Upper lobe of left lung (tissue), 4 donors: ENCODE measurements around the gene ELK3.

ENCODE experiments used
- CTCF ChIP-seq, 6 experiments: fragments of 450-650 bp in 4 of 6; fragments of 200-600 bp in 2 of 6; sonication (generic) in 2 of 6; IDR thresholded peaks; one replicate each; pipeline ENCODE4 v1.5.1; 2016 to 2019; ENCODE audit warnings: antibody characterized with exemption in 6 of 6
- POLR2A ChIP-seq, 4 donors: fragments of 450-650 bp; IDR thresholded peaks; one replicate each; pipeline ENCODE4 v1.5.1; 2016 to 2017; ENCODE audit warnings: antibody characterized with exemption in 4 of 4, mild to moderate bottlenecking in 2 of 4

GRCh38 chr12:96256672-96257361 lies 62.6 kb downstream of the ELK3 start:
- no peak for TF ChIP-seq CTCF (IDR thresholded peaks at IDR 0.05)
- TF ChIP-seq POLR2A (IDR thresholded peaks at IDR 0.05) = no peak
